ENCODE data around the gene OR2F1. TPM values are rescaled to one million over a fixed set of nuclear protein-coding genes. Genes with fewer than 3 reads are reported as not detected.
"Not testable (repeated sequence)": the region's sequence is repeated elsewhere in the genome, so short reads cannot be mapped to it uniquely, and the experiment has no call there.

Gene OR2F1
- total RNA-seq, 5 donors from 2014 or later (not counting 1 experiment from before 2014, with no cell fraction given): not detected

GRCh38 chr7:144000020-144000419, 45.4 kb downstream of the OR2F1 start, which contains the start of gene OR6B1:
Gene OR6B1 (plus strand): TSS chr7:144000320. CDS start chr7:144003997, 3,677 bp downstream.
- H3K4me1 ChIP-seq (ENCODE audit: control insufficient read depth in 1 of 2, extremely low read depth in 1 of 2, insufficient read depth in 2 of 2, low read length in 2 of 2): no peaks in the 10 kb centered on the region
- Mint-ChIP-seq H3K9me3 (no peaks in the 10 kb centered on the region), H3K27me3 (peaks cover 6 to 16% of the 10 kb centered on the region in 2 donors), H3K4me1 (no peaks in the 10 kb centered on the region), H3K27ac (no peak within 1 kb of the TSS), H3K4me3 (no peak within 1 kb of the TSS), H3K36me3 (no peaks in the 10 kb centered on the region)
- no peak within 1 kb of the TSS for H3K4me3 ChIP-seq (ENCODE audit: control insufficient read depth in 1 of 2, extremely low read depth in 1 of 2, low read length in 1 of 2)
- H3K27me3 ChIP-seq (replicated peaks in 1 of 2; ENCODE audit: control insufficient read depth in 2 of 2, extremely low read depth in 1 of 2, insufficient read depth in 2 of 2, low read length in 1 of 2): no peaks in the 10 kb centered on the region
- no peak for DNase-seq
- H3K27ac ChIP-seq (ENCODE audit: low read length): no peak within 1 kb of the TSS
- WGBS (ENCODE audit: insufficient coverage): 73% methylated on average over 2 of the region's 4 CpGs
- no peak for ATAC-seq (replicated peaks in 1 of 4)
- no peaks in the 10 kb centered on the region for H3K9me3 ChIP-seq
- H3K36me3 ChIP-seq (ENCODE audit: control insufficient read depth in 2 of 2, extremely low read depth in 1 of 2, insufficient read depth in 1 of 2, low read length in 1 of 2): no peaks in the 10 kb centered on the region
- POLR2A ChIA-PET: no interaction called here
- CTCF ChIA-PET: no interaction called here

GRCh38 chr7:144001543-144001942, 46.9 kb downstream of the OR2F1 start:
- no peaks in the 10 kb centered on the region for H3K9me3 Mint-ChIP-seq
- H3K9me3 ChIP-seq: no peaks in the 10 kb centered on the region

GRCh38 chr7:144004703-144005102, 50.1 kb downstream of the OR2F1 start:
- ATAC-seq (replicated peaks in 1 of 4): no peak
- no peak overlapping the region for H3K27ac Mint-ChIP-seq
- Histone ChIP-seq H3K36me3 (ENCODE audit: control insufficient read depth in 2 of 2, extremely low read depth in 1 of 2, insufficient read depth in 1 of 2, low read length in 1 of 2) (no peaks in the 10 kb centered on the region), H3K4me1 (ENCODE audit: control insufficient read depth in 1 of 2, extremely low read depth in 1 of 2, insufficient read depth in 2 of 2, low read length in 2 of 2) (no peaks in the 10 kb centered on the region), H3K9me3 (no peaks in the 10 kb centered on the region), H3K27me3 (replicated peaks in 1 of 2; ENCODE audit: control insufficient read depth in 2 of 2, extremely low read depth in 1 of 2, insufficient read depth in 2 of 2, low read length in 1 of 2) (no peaks in the 10 kb centered on the region), H3K27ac (ENCODE audit: low read length) (no peak overlapping the region), H3K4me3 (ENCODE audit: control insufficient read depth in 1 of 2, extremely low read depth in 1 of 2, low read length in 1 of 2) (no peak overlapping the region)
- peaks cover 4 to 15% (median 12%) of the 10 kb centered on the region in 3 donors for H3K9me3 Mint-ChIP-seq
- POLR2A ChIA-PET: no interaction called here
- peaks cover 16 to 25% of the 10 kb centered on the region in 2 donors for H3K27me3 Mint-ChIP-seq
- 100% methylated on average over 1 of the region's 5 CpGs for WGBS (ENCODE audit: insufficient coverage)
- DNase-seq: no peak
- H3K4me3 Mint-ChIP-seq: no peak overlapping the region
- CTCF ChIA-PET: no interaction called here
- no peaks in the 10 kb centered on the region for H3K4me1 Mint-ChIP-seq
- H3K36me3 Mint-ChIP-seq: no peaks in the 10 kb centered on the region

More at GRCh38 chr7:144001543-144001942, 46.9 kb downstream of the OR2F1 start:
- Histone ChIP-seq H3K27ac (ENCODE audit: low read length) (no peak overlapping the region), H3K4me3 (ENCODE audit: control insufficient read depth in 1 of 2, extremely low read depth in 1 of 2, low read length in 1 of 2) (no peak overlapping the region), H3K4me1 (ENCODE audit: control insufficient read depth in 1 of 2, extremely low read depth in 1 of 2, insufficient read depth in 2 of 2, low read length in 2 of 2) (no peaks in the 10 kb centered on the region), H3K27me3 (replicated peaks in 1 of 2; ENCODE audit: control insufficient read depth in 2 of 2, extremely low read depth in 1 of 2, insufficient read depth in 2 of 2, low read length in 1 of 2) (no peaks in the 10 kb centered on the region), H3K36me3 (ENCODE audit: control insufficient read depth in 2 of 2, extremely low read depth in 1 of 2, insufficient read depth in 1 of 2, low read length in 1 of 2) (no peaks in the 10 kb centered on the region)
- Mint-ChIP-seq H3K27me3 (peaks cover 7 to 21% of the 10 kb centered on the region in 2 donors), H3K4me1 (no peaks in the 10 kb centered on the region), H3K36me3 (no peaks in the 10 kb centered on the region), H3K4me3 (no peak overlapping the region), H3K27ac (no peak overlapping the region)
- DNase-seq: no peak
- no peak for ATAC-seq (replicated peaks in 1 of 4)
- POLR2A ChIA-PET: no interaction called here
- WGBS (ENCODE audit: insufficient coverage): 59% methylated on average over 2 of the region's 3 CpGs
- CTCF ChIA-PET: no interaction called here

- no peaks in the 10 kb centered on the region for H3K4me1 Mint-ChIP-seq
- H3K36me3 Mint-ChIP-seq: no peaks in the 10 kb centered on the region
- Histone ChIP-seq H3K36me3 (ENCODE audit: control insufficient read depth in 2 of 2, extremely low read depth in 1 of 2, insufficient read depth in 1 of 2, low read length in 1 of 2) (no peaks in the 10 kb centered on the region), H3K4me1 (ENCODE audit: control insufficient read depth in 1 of 2, extremely low read depth in 1 of 2, insufficient read depth in 2 of 2, low read length in 2 of 2) (no peaks in the 10 kb centered on the region), H3K27ac (ENCODE audit: low read length) (no peak overlapping the region), H3K4me3 (ENCODE audit: control insufficient read depth in 1 of 2, extremely low read depth in 1 of 2, low read length in 1 of 2) (no peak overlapping the region), H3K9me3 (no peaks in the 10 kb centered on the region), H3K27me3 (replicated peaks in 1 of 2; ENCODE audit: control insufficient read depth in 2 of 2, extremely low read depth in 1 of 2, insufficient read depth in 2 of 2, low read length in 1 of 2) (peaks cover 0 to 2% of the 10 kb centered on the region in 2 experiments)
- ChIA-PET POLR2A (no interaction called here), CTCF (no interaction called here)
- H3K4me3 Mint-ChIP-seq: no peak overlapping the region
- DNase-seq: no peak
- WGBS (ENCODE audit: insufficient coverage): no CpG with 5 or more reads among the region's 1 CpG
- no peak overlapping the region for H3K27ac Mint-ChIP-seq
- no peak for ATAC-seq (replicated peaks in 1 of 4)
- peaks cover 8 to 25% (median 19%) of the 10 kb centered on the region in 3 donors for H3K9me3 Mint-ChIP-seq
- peaks cover 16 to 26% of the 10 kb centered on the region in 2 donors for H3K27me3 Mint-ChIP-seq
These were observed 51.5 kb downstream of the OR2F1 start for GRCh38 chr7:144006029-144006691.

- H3K4me1 ChIP-seq (ENCODE audit: control insufficient read depth in 1 of 2, extremely low read depth in 1 of 2, insufficient read depth in 2 of 2, low read length in 2 of 2): no peaks in the 10 kb centered on the region
- peaks cover 8 to 25% (median 19%) of the 10 kb centered on the region in 3 donors for H3K9me3 Mint-ChIP-seq
- no peak overlapping the region for H3K4me3 Mint-ChIP-seq
- ATAC-seq (replicated peaks in 1 of 4) (no peak), DNase-seq (no peak)
- H3K27ac ChIP-seq (ENCODE audit: low read length): no peak overlapping the region
- peaks cover 0 to 2% of the 10 kb centered on the region in 2 experiments for H3K27me3 ChIP-seq (replicated peaks in 1 of 2; ENCODE audit: control insufficient read depth in 2 of 2, extremely low read depth in 1 of 2, insufficient read depth in 2 of 2, low read length in 1 of 2)
- ChIA-PET POLR2A (no interaction called here), CTCF (no interaction called here)
- no peaks in the 10 kb centered on the region for H3K36me3 ChIP-seq (ENCODE audit: control insufficient read depth in 2 of 2, extremely low read depth in 1 of 2, insufficient read depth in 1 of 2, low read length in 1 of 2)
- H3K36me3 Mint-ChIP-seq: no peaks in the 10 kb centered on the region
- no peak overlapping the region for H3K4me3 ChIP-seq (ENCODE audit: control insufficient read depth in 1 of 2, extremely low read depth in 1 of 2, low read length in 1 of 2)
- H3K27ac Mint-ChIP-seq: no peak overlapping the region
- 100% methylated on average over 1 of the region's 1 CpG for WGBS (ENCODE audit: insufficient coverage)
- peaks cover 19 to 31% of the 10 kb centered on the region in 2 donors for H3K27me3 Mint-ChIP-seq
- no peaks in the 10 kb centered on the region for H3K9me3 ChIP-seq
- H3K4me1 Mint-ChIP-seq: no peaks in the 10 kb centered on the region
These were observed 52.0 kb downstream of the OR2F1 start for GRCh38 chr7:144006692-144007042.

- ChIA-PET POLR2A (no interaction called here), CTCF (no interaction called here)
- Mint-ChIP-seq H3K27me3 (peaks cover 19 to 45% of the 10 kb centered on the region in 2 donors), H3K4me3 (no peak overlapping the region), H3K27ac (no peak overlapping the region), H3K4me1 (no peaks in the 10 kb centered on the region), H3K9me3 (peaks cover 8 to 25% (median 19%) of the 10 kb centered on the region in 3 donors), H3K36me3 (no peaks in the 10 kb centered on the region)
- no peaks in the 10 kb centered on the region for H3K36me3 ChIP-seq (ENCODE audit: control insufficient read depth in 2 of 2, extremely low read depth in 1 of 2, insufficient read depth in 1 of 2, low read length in 1 of 2)
- H3K4me3 ChIP-seq (ENCODE audit: control insufficient read depth in 1 of 2, extremely low read depth in 1 of 2, low read length in 1 of 2): no peak overlapping the region
- no peak overlapping the region for H3K27ac ChIP-seq (ENCODE audit: low read length)
- peaks cover 0 to 2% of the 10 kb centered on the region in 2 experiments for H3K27me3 ChIP-seq (replicated peaks in 1 of 2; ENCODE audit: control insufficient read depth in 2 of 2, extremely low read depth in 1 of 2, insufficient read depth in 2 of 2, low read length in 1 of 2)
- ATAC-seq (replicated peaks in 1 of 4) (no peak), DNase-seq (no peak)
- H3K9me3 ChIP-seq: no peaks in the 10 kb centered on the region
- 48% methylated on average over 2 of the region's 2 CpGs for WGBS (ENCODE audit: insufficient coverage)
- H3K4me1 ChIP-seq (ENCODE audit: control insufficient read depth in 1 of 2, extremely low read depth in 1 of 2, insufficient read depth in 2 of 2, low read length in 2 of 2): no peaks in the 10 kb centered on the region
These were observed 54.7 kb downstream of the OR2F1 start for GRCh38 chr7:144009361-144009760.

GRCh38 chr7:144010061-144010460, 55.4 kb downstream of the OR2F1 start:
- H3K4me1 ChIP-seq (ENCODE audit: control insufficient read depth in 1 of 2, extremely low read depth in 1 of 2, insufficient read depth in 2 of 2, low read length in 2 of 2); DNase-seq; H3K36me3 Mint-ChIP-seq; H3K27ac ChIP-seq (ENCODE audit: low read length); H3K9me3 ChIP-seq; H3K36me3 ChIP-seq (ENCODE audit: control insufficient read depth in 2 of 2, extremely low read depth in 1 of 2, insufficient read depth in 1 of 2, low read length in 1 of 2); H3K4me3 ChIP-seq (ENCODE audit: control insufficient read depth in 1 of 2, extremely low read depth in 1 of 2, low read length in 1 of 2); H3K27ac Mint-ChIP-seq; H3K4me1 Mint-ChIP-seq; H3K4me3 Mint-ChIP-seq; H3K27me3 ChIP-seq (replicated peaks in 1 of 2; ENCODE audit: control insufficient read depth in 2 of 2, extremely low read depth in 1 of 2, insufficient read depth in 2 of 2, low read length in 1 of 2); ATAC-seq (replicated peaks in 1 of 4); CTCF ChIA-PET; POLR2A ChIA-PET: not testable (repeated sequence)
- Mint-ChIP-seq H3K27me3 (peaks cover 15 to 40% of the 10 kb centered on the region in 2 donors), H3K9me3 (peaks cover 8 to 25% (median 19%) of the 10 kb centered on the region in 3 donors)
